Stomach (tissue), 9 donors: Measurements from ENCODE around the gene FARS2. TPM values are rescaled to one million over a fixed set of nuclear protein-coding genes. Genes with fewer than 3 reads are reported as not detected.

Source experiments
- DNase-seq, 2 donors: peaks; one replicate each; pipeline versions ENCODE4 v3.0.0 to v3.0.0-alpha.2; 2013 to 2019
- H3K27ac ChIP-seq, 5 donors: fragments of 200-600 bp in 4 of 5; sonication (generic) in 4 of 5; one replicate each; pipeline ENCODE4 v1.5.1; 2013 to 2019; ENCODE audit warnings: mild to moderate bottlenecking in 1 of 5, moderate library complexity in 1 of 5
- H3K27me3 ChIP-seq, 3 donors: fragments of 200-600 bp; sonication (generic); one replicate each; pipeline ENCODE4 v1.5.1; 2017 to 2019; ENCODE audit warnings: mixed run types in 1 of 3
- H3K36me3 ChIP-seq, 4 donors: fragments of 200-600 bp; sonication (generic); 1 replicate in 3 of 4; 2 replicates in 1 of 4; pipeline ENCODE4 v1.5.1; 2016 to 2019
- H3K4me1 ChIP-seq, 4 donors: fragments of 200-600 bp; sonication (generic); one replicate each; pipeline ENCODE4 v1.5.1; 2016 to 2019
- H3K4me3 ChIP-seq, 4 donors: fragments of 200-600 bp; sonication (generic) in 3 of 4; one replicate each; pipeline ENCODE4 v1.5.1; 2016 to 2019; ENCODE audit warnings: mild to moderate bottlenecking in 1 of 4
- H3K9me3 ChIP-seq, 4 donors: fragments of 200-600 bp; sonication (generic); one replicate each; pipeline ENCODE4 v1.5.1; 2016 to 2019
- EP300 ChIP-seq: sonication (generic); formaldehyde crosslinking; IDR thresholded peaks from one replicate; pipeline ENCODE4 v1.6.1; 2017; ENCODE audit warnings: antibody characterized with exemption
- POLR2A ChIP-seq, 4 donors: fragments of 450-650 bp; IDR thresholded peaks; one replicate each; pipeline ENCODE4 v1.6.1; 2016; ENCODE audit warnings: antibody characterized with exemption in 4 of 4, control low read depth in 2 of 4, mild to moderate bottlenecking in 1 of 4, moderate library complexity in 1 of 4
- POLR2AphosphoS5 ChIP-seq, 3 donors: sonication (generic); formaldehyde crosslinking; IDR thresholded peaks; one replicate each; pipeline ENCODE4 v1.6.1; 2016; ENCODE audit warnings: antibody characterized with exemption in 3 of 3
- WGBS, 5 donors: extraction: QIAGEN DNeasy Blood & Tissue Kit in 3 of 5; methylation state at CpG; one replicate each; pipeline versions ENCODE4 v1.1.5 to v1.1.7; 2013 to 2018; 5-methylcytosine and 5-hydroxymethylcytosine counted together
- intact Hi-C: fragments of 100-400 bp; cut with DNase I; formaldehyde crosslinking; loops from one replicate; pipeline ENCODE4 v1.15.1; 2023; ENCODE audit warnings: low total_unique reads
- polyA plus RNA-seq, 3 donors: library from polyadenylated mRNA; stranded (reverse); fragments of 200-250 nt; gene quantifications; one replicate each; pipeline ENCODE4 v1.2.3, GENCODE V29; 2013
- total RNA-seq, 5 donors: library from RNA; depleted of rRNA; stranded (reverse); fragments of >200 nt; gene quantifications; one replicate each; pipeline versions ENCODE4 v1.1.0 to v1.2.3, GENCODE V29; 2014 to 2016
- TF ChIP-seq, protein P1 (sequence below), 7 experiments: fragments of 450-650 bp in 4 of 7; fragments of 200-600 bp in 3 of 7; sonication (generic) in 3 of 7; IDR thresholded peaks; one replicate each; pipeline ENCODE4 v1.5.1; 2016 to 2019; ENCODE audit warnings: antibody characterized with exemption in 7 of 7, control low read depth in 2 of 7, mild to moderate bottlenecking in 1 of 7
- donor health status: healthy with polysubstance abuse.
- donor health status: Bipolar disorder and iron deficiency.
- donor health status: healthy.

FARS2 gene
- total and polyA plus RNA-seq, 8 donors = 3.8 to 47.8 (median 15.9) TPM

DNA sequence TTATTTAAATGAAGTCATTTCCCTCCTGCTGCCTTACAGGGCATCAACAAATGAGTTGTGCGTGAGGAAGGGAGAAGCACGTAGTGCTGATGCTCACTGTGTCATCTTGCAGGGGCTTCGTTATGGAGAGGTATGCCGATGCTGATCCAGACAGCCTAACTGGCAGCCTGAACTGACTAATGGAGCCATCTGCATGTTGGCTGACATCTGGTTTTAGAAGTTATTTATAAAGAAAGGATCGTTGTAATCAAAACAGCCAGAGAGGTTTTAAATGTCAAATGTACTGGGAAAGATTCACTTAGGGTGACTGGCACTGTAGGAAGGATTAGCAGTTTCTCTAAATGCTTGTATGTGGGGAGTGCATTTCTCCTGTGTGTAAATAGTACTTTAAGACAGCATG lies 54.6 kb downstream of the FARS2 start:
- TF ChIP-seq POLR2A (IDR thresholded peaks at IDR 0.05) (no peak), EP300 (no peak), POLR2AphosphoS5 (IDR thresholded peaks at IDR 0.05) (peak in 1 of 3 donors; percentile 19)
- TF ChIP-seq, protein P1, sequence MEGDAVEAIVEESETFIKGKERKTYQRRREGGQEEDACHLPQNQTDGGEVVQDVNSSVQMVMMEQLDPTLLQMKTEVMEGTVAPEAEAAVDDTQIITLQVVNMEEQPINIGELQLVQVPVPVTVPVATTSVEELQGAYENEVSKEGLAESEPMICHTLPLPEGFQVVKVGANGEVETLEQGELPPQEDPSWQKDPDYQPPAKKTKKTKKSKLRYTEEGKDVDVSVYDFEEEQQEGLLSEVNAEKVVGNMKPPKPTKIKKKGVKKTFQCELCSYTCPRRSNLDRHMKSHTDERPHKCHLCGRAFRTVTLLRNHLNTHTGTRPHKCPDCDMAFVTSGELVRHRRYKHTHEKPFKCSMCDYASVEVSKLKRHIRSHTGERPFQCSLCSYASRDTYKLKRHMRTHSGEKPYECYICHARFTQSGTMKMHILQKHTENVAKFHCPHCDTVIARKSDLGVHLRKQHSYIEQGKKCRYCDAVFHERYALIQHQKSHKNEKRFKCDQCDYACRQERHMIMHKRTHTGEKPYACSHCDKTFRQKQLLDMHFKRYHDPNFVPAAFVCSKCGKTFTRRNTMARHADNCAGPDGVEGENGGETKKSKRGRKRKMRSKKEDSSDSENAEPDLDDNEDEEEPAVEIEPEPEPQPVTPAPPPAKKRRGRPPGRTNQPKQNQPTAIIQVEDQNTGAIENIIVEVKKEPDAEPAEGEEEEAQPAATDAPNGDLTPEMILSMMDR (IDR thresholded peaks at IDR 0.05) = no peak
- no peaks in the 10 kb centered on the region for H3K36me3 ChIP-seq
- 43 to 71% (median 66%) methylated on average over 5 of the region's 5 CpGs for WGBS, 5 donors
- no peaks in the 10 kb centered on the region for H3K9me3 ChIP-seq
- no peaks in the 10 kb centered on the region for H3K27me3 ChIP-seq
- no peak overlapping the region for H3K4me3 ChIP-seq
- peak in 1 of 2 donors; percentile 55 for DNase-seq
- intact Hi-C loops = no loop called here
- no peak overlapping the region for H3K27ac ChIP-seq
- H3K4me1 ChIP-seq = peaks cover 0 to 18% (median 0%) of the 10 kb centered on the region in 4 donors

DNA sequence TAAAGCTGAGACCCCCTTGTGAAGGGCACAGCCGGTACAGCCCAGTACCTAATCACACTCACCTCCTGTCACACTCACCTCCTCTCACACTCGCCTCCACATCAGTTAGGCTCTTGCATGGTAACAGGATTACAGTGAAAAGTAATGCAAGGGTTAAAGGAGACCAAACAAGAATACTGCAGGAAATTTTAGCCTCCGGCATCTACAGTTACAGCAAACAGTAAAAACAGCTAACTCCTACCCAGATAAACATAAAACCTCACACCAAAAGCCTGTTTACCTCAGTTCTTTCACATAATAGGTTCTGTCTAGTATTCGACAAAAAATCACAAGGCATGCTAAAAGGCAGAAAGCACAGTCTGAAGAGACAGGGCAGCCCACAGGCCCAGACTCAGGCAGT lies 55.6 kb downstream of the FARS2 start:
- intact Hi-C loops = no loop called here
- 63 to 69% (median 67%) methylated on average over 4 of the region's 4 CpGs for WGBS, 5 donors

DNA sequence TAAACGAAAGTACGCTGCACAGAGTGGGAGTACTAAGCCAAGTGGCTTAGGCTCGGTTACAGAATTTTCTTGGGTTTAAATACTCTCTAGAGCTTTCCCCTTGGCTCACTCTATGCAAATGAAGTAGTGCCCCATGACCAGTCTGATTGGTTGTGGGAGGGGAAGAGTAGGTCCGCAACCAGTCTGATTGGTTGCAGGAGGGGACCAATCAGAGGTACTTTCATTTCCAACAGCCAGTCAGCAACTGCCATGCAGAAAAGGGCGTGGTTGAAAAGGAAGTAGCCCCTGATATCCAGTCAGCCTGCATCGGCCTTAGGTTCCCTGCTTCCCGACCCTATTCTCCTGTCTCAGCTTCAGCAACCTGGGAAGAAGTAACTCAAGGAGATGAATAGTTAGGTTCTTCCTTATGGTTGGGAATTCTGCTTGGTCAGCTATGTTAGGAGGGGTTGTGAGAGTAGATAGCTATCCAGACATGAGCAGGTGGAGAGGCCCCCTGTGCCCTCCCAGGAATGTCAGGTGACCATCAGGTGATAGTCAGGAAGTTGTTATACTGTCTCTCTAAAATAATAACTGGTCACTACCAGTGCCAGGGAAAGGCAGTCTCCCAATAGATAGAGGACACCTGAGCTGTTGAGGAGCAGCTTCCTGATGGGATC lies 57.4 kb downstream of the FARS2 start:
- no peak for TF ChIP-seq POLR2A (IDR thresholded peaks at IDR 0.05)
- no peak for TF ChIP-seq POLR2AphosphoS5 (IDR thresholded peaks at IDR 0.05)
- TF ChIP-seq, protein P1 (IDR thresholded peaks at IDR 0.05) = no peak
- TF ChIP-seq EP300 = no peak
- H3K27ac ChIP-seq = no peak overlapping the region
- DNase-seq = no peak
- peaks cover 0 to 18% (median 0%) of the 10 kb centered on the region in 4 donors for H3K4me1 ChIP-seq
- H3K27me3 ChIP-seq = no peaks in the 10 kb centered on the region
- peaks cover 0 to 4% (median 0%) of the 10 kb centered on the region in 4 donors for H3K36me3 ChIP-seq
- intact Hi-C loops = no loop called here
- no peak overlapping the region for H3K4me3 ChIP-seq
- 75 to 96% (median 88%) methylated on average over 7 of the region's 7 CpGs for WGBS, 5 donors
- peaks cover 0 to 4% (median 2%) of the 10 kb centered on the region in 4 donors for H3K9me3 ChIP-seq

More for the DNA sequence above, 55.6 kb downstream of the FARS2 start:
- Histone ChIP-seq H3K4me1 (peaks cover 0 to 18% (median 0%) of the 10 kb centered on the region in 4 donors), H3K27me3 (no peaks in the 10 kb centered on the region), H3K36me3 (no peaks in the 10 kb centered on the region), H3K9me3 (no peaks in the 10 kb centered on the region), H3K27ac (no peak overlapping the region), H3K4me3 (no peak overlapping the region)
- TF ChIP-seq POLR2A (IDR thresholded peaks at IDR 0.05) (no peak), EP300 (no peak), POLR2AphosphoS5 (IDR thresholded peaks at IDR 0.05) (no peak)
- TF ChIP-seq, protein P1 (IDR thresholded peaks at IDR 0.05) = no peak
- DNase-seq = no peak

DNA sequence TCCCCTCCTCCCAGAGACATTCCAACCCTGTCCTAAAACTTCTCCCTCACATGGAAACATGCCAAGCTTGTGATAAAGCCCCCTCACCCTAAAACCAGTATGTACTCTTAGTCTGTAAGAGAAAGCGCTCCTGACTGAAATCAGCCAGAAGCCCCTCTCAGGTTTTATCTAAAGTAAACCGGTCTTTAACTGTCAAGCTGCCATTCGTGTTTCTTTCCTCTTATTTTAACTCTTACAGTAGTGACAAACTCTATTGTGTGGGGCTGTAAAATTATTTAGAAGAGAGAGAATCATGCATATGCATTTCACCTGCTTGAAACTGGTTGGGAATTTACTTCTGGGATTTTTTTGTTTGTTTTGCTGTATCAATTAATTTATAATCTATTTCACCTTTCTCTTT lies 62.7 kb downstream of the FARS2 start:
- Histone ChIP-seq H3K9me3 (peaks cover 0 to 9% (median 4%) of the 10 kb centered on the region in 4 donors), H3K4me1 (no peaks in the 10 kb centered on the region), H3K27me3 (no peaks in the 10 kb centered on the region), H3K27ac (no peak overlapping the region), H3K4me3 (no peak overlapping the region), H3K36me3 (peaks cover 0 to 27% (median 12%) of the 10 kb centered on the region in 4 donors)
- intact Hi-C loops = no loop called here
- DNase-seq = no peak
- WGBS, 5 donors = 97 to 99% (median 98%) methylated on average over 3 of the region's 3 CpGs
- TF ChIP-seq POLR2A (IDR thresholded peaks at IDR 0.05) (no peak), POLR2AphosphoS5 (IDR thresholded peaks at IDR 0.05) (no peak), EP300 (no peak)
- TF ChIP-seq, protein P1 (IDR thresholded peaks at IDR 0.05) = no peak
